Thyroid gland (tissue), 4 donors: ENCODE results near the gene HSD17B11. TPM values are rescaled to one million over a fixed set of nuclear protein-coding genes. Genes with fewer than 3 reads are reported as not detected.

Experiments used
- DNase-seq, 2 donors: peaks; one replicate each; pipeline ENCODE4 v3.0.0-alpha.2; 2019
- H3K27ac ChIP-seq, 3 donors: fragments of 200-600 bp; sonication (generic); 1 replicate in 2 of 3; 2 replicates in 1 of 3; pipeline ENCODE4 v1.5.1; 2016 to 2019; ENCODE audit warnings: mild to moderate bottlenecking in 1 of 3, moderate library complexity in 1 of 3
- H3K27me3 ChIP-seq: fragments of 200-600 bp; sonication (generic); one replicate; pipeline ENCODE4 v1.5.1; 2019
- H3K36me3 ChIP-seq, 2 donors: fragments of 200-600 bp; sonication (generic); one replicate each; pipeline ENCODE4 v1.5.1; 2016 to 2019
- H3K4me1 ChIP-seq, 2 donors: fragments of 200-600 bp; sonication (generic); one replicate each; pipeline ENCODE4 v1.5.1; 2017 to 2019
- H3K4me3 ChIP-seq, 3 donors: fragments of 200-600 bp; sonication (generic); replicated peaks in 1 of 3; 1 replicate in 2 of 3; 2 replicates in 1 of 3; pipeline ENCODE4 v1.5.1; 2016; ENCODE audit warnings: mild to moderate bottlenecking in 1 of 3
- H3K9me3 ChIP-seq: fragments of 200-600 bp; sonication (generic); one replicate; pipeline ENCODE4 v1.5.1; 2017
- CTCF ChIP-seq, 6 experiments: fragments of 200-600 bp in 3 of 6; fragments of 450-650 bp in 3 of 6; sonication (generic) in 3 of 6; IDR thresholded peaks; one replicate each; pipeline ENCODE4 v1.5.1; 2016 to 2019; ENCODE audit warnings: antibody characterized with exemption in 6 of 6, mild to moderate bottlenecking in 2 of 6, inconsistent platforms in 1 of 6, moderate library complexity in 1 of 6
- POLR2A ChIP-seq, 2 donors: fragments of 450-650 bp; IDR thresholded peaks; one replicate each; pipeline ENCODE4 v1.6.1; 2017; ENCODE audit warnings: antibody characterized with exemption in 2 of 2, mild to moderate bottlenecking in 2 of 2, moderate library complexity in 1 of 2
- WGBS, 2 donors: methylation state at CpG; one replicate each; pipeline ENCODE4 v1.1.5; 2017; 5-methylcytosine and 5-hydroxymethylcytosine counted together
- intact Hi-C: fragments of 100-400 bp; cut with DNase I; formaldehyde crosslinking; loops from one replicate; pipeline ENCODE4 v1.15.1; 2023
- total RNA-seq, 4 donors: library from RNA; depleted of rRNA; stranded (reverse); fragments of >200 nt; gene quantifications; one replicate each; pipeline ENCODE4 v1.2.3, GENCODE V29; 2016

HSD17B11 gene
- total RNA-seq, 4 donors from 2014 or later = 23.4 to 147 (median 61.8) TPM

GRCh38 chr4:87313756-87314155 is 77.2 kb downstream of the HSD17B11 start:
- H3K9me3 ChIP-seq = no peaks in the 10 kb centered on the region
- H3K36me3 ChIP-seq = no peaks in the 10 kb centered on the region
- TF ChIP-seq POLR2A (IDR thresholded peaks at IDR 0.05) = no peak
- no peak for TF ChIP-seq CTCF (IDR thresholded peaks at IDR 0.05)
- intact Hi-C loops = no loop called here
- H3K4me3 ChIP-seq = no peak overlapping the region
- WGBS, 2 donors = 82 to 91% methylated on average over 3 of the region's 3 CpGs
- DNase-seq = no peak
- no peak overlapping the region for H3K27ac ChIP-seq
- H3K4me1 ChIP-seq = no peaks in the 10 kb centered on the region
- peaks cover 3% of the 10 kb centered on the region for H3K27me3 ChIP-seq

GRCh38 chr4:87311684-87312083 is 79.3 kb downstream of the HSD17B11 start:
- DNase-seq = no peak
- Histone ChIP-seq H3K4me3 (no peak overlapping the region), H3K9me3 (no peaks in the 10 kb centered on the region), H3K4me1 (no peaks in the 10 kb centered on the region), H3K27ac (no peak overlapping the region), H3K27me3 (no peaks in the 10 kb centered on the region), H3K36me3 (no peaks in the 10 kb centered on the region)
- intact Hi-C loops = no loop called here
- TF ChIP-seq CTCF (IDR thresholded peaks at IDR 0.05) (no peak), POLR2A (IDR thresholded peaks at IDR 0.05) (no peak)
- WGBS, 2 donors = 96 to 97% methylated on average over 3 of the region's 3 CpGs

- no peak for TF ChIP-seq POLR2A (IDR thresholded peaks at IDR 0.05)
- TF ChIP-seq CTCF (IDR thresholded peaks at IDR 0.05) = no peak
- H3K4me1 ChIP-seq = no peaks in the 10 kb centered on the region
- no peak overlapping the region for H3K27ac ChIP-seq
- no peaks in the 10 kb centered on the region for H3K9me3 ChIP-seq
- DNase-seq = no peak
- WGBS, 2 donors = 84 to 92% methylated on average over 4 of the region's 4 CpGs
- H3K4me3 ChIP-seq = no peak overlapping the region
- no peaks in the 10 kb centered on the region for H3K36me3 ChIP-seq
- no peaks in the 10 kb centered on the region for H3K27me3 ChIP-seq
- intact Hi-C loops = no loop called here
Measured at GRCh38 chr4:87310691-87311335, 80.2 kb downstream of the HSD17B11 start.

- Histone ChIP-seq H3K36me3 (no peaks in the 10 kb centered on the region), H3K9me3 (no peaks in the 10 kb centered on the region), H3K27ac (no peak overlapping the region), H3K4me1 (peaks cover 0 to 2% of the 10 kb centered on the region in 2 donors), H3K4me3 (no peak overlapping the region), H3K27me3 (no peaks in the 10 kb centered on the region)
- WGBS, 2 donors = 65 to 85% methylated on average over 2 of the region's 2 CpGs
- intact Hi-C loops = no loop called here
- DNase-seq = no peak
- TF ChIP-seq CTCF (IDR thresholded peaks at IDR 0.05) (no peak), POLR2A (IDR thresholded peaks at IDR 0.05) (no peak)
Measured at GRCh38 chr4:87309625-87310024, 81.4 kb downstream of the HSD17B11 start.

- intact Hi-C loops = no loop called here
- 95 to 97% methylated on average over 1 of the region's 1 CpG for WGBS, 2 donors
- TF ChIP-seq POLR2A (IDR thresholded peaks at IDR 0.05) (no peak), CTCF (IDR thresholded peaks at IDR 0.05) (no peak)
Measured at GRCh38 chr4:87306056-87306455, 84.9 kb downstream of the HSD17B11 start.

More at GRCh38 chr4:87306056-87306455, 84.9 kb downstream of the HSD17B11 start:
- H3K36me3 ChIP-seq = no peaks in the 10 kb centered on the region
- H3K4me3 ChIP-seq = no peak overlapping the region
- no peaks in the 10 kb centered on the region for H3K9me3 ChIP-seq
- no peak for DNase-seq
- no peaks in the 10 kb centered on the region for H3K27me3 ChIP-seq
- H3K27ac ChIP-seq = no peak overlapping the region
- H3K4me1 ChIP-seq = peaks cover 0 to 2% of the 10 kb centered on the region in 2 donors
